ENCODE results near the gene ACP7.

DNA sequence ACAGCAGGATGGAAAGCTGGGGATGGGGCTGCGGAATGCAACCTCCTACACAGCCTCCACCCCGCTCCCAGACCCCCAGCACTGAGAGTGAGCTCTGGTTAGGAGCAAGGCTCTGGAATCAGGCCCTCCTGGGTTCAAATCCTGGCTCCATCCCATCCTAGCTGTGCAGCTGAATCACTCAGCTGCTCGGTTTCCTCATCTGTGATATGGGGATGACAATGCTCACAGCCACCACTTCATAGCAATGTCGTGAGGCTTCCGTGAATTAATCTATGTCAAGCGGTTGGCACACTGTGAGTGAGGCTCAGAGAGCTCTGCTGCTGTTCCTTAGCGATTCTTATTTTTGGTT, 538 bp downstream of the ACP7 start:
- TF ChIP-seq POLR2A (IDR thresholded peaks at IDR 0.05; ENCODE audit: low read depth, low read length) (no peak), POLR2AphosphoS5 (IDR thresholded peaks at IDR 0.05; ENCODE audit: low read depth, low read length) (no peak)

Measured in GM12892 (cell line).